GM23338 (cell line): ENCODE results near the gene COMMD4.

Experiments
- CREB1 ChIP-seq: fragments of 250-450 bp; sonication (Bioruptor Pico); IDR thresholded peaks from 2 replicates; pipeline ENCODE4 v1.5.0; 2020; ENCODE audit warnings: low read depth, mild to moderate bottlenecking, moderate library complexity
- EZH2 ChIP-seq: fragments of 200-600 bp; sonication (generic); IDR thresholded peaks from one replicate; pipeline ENCODE4 v1.8.0; 2017; ENCODE audit warnings: antibody characterized with exemption, mild to moderate bottlenecking, low read depth; ENCODE audit not compliant: unreplicated experiment
- EZH2phosphoT487 ChIP-seq: fragments of 200-600 bp; sonication (generic); IDR thresholded peaks from one replicate; pipeline ENCODE4 v1.8.1; 2018; ENCODE audit warnings: antibody characterized with exemption; ENCODE audit not compliant: unreplicated experiment
- JUNB ChIP-seq: IDR thresholded peaks from one replicate; pipeline ENCODE4 v1.6.1; 2016; ENCODE audit warnings: antibody characterized with exemption; ENCODE audit not compliant: unreplicated experiment
- NANOG ChIP-seq: IDR thresholded peaks from 2 replicates; pipeline ENCODE4 v1.6.1; 2016; ENCODE audit warnings: antibody characterized with exemption, borderline replicate concordance
- POLR2AphosphoS5 ChIP-seq: IDR thresholded peaks from 2 replicates; pipeline ENCODE4 v1.6.1; 2016; ENCODE audit warnings: antibody characterized with exemption, low read depth
- STAT1 ChIP-seq: IDR thresholded peaks from one replicate; pipeline ENCODE4 v1.6.1; 2016; ENCODE audit warnings: antibody characterized with exemption; ENCODE audit not compliant: unreplicated experiment
- ZNF114 ChIP-seq: fragments of 250-450 bp; sonication (Bioruptor Pico); IDR thresholded peaks from 2 replicates; pipeline ENCODE4 v1.5.0; 2020; ENCODE audit warnings: mild to moderate bottlenecking, moderate library complexity
- TF ChIP-seq, protein P1 (sequence below), 2 experiments: fragments of 200-600 bp in 1 of 2; sonication (generic) in 1 of 2; conservative IDR thresholded peaks; 2 replicates each; pipeline versions ENCODE4 v1.5.1 to v1.6.1; 2016 to 2017; ENCODE audit warnings: antibody characterized with exemption in 2 of 2, low read depth in 2 of 2, mild to moderate bottlenecking in 2 of 2, moderate library complexity in 1 of 2
- TF ChIP-seq, protein P2 (sequence below): IDR thresholded peaks from 2 replicates; pipeline ENCODE4 v1.6.1; 2016; ENCODE audit warnings: antibody characterized with exemption
- TF ChIP-seq, protein P3 (sequence below): IDR thresholded peaks from one replicate; pipeline ENCODE4 v1.6.1; 2018; ENCODE audit warnings: antibody characterized with exemption; ENCODE audit not compliant: unreplicated experiment

DNA sequence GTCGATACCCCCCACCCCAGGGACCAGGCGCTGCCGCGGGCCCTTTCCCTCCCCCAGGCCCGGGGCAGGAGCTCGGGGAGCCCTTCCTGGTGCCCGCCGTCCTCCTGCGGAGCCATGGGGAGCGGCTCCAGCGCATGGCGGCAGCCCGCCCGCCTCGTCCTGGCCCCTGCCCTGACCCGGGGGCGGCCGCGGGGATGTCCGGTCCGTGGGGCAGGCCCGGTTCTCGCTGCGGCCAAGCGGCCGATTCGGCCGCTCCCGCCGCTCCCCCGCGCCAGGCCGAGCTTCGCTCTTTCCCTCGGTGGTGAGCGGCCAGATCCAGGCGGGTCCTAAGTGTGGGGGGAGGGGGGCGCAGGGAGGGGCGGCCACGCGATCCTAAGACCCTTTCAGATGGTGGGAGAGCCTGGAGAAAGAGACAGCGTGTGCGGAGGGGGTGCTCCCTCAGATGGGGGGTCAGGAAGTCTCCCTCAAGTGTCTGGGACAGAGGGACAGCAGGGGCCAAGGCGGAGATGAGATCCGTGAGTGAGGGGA lies 12.2 kb downstream of the COMMD4 start:
- TF ChIP-seq, protein P1, sequence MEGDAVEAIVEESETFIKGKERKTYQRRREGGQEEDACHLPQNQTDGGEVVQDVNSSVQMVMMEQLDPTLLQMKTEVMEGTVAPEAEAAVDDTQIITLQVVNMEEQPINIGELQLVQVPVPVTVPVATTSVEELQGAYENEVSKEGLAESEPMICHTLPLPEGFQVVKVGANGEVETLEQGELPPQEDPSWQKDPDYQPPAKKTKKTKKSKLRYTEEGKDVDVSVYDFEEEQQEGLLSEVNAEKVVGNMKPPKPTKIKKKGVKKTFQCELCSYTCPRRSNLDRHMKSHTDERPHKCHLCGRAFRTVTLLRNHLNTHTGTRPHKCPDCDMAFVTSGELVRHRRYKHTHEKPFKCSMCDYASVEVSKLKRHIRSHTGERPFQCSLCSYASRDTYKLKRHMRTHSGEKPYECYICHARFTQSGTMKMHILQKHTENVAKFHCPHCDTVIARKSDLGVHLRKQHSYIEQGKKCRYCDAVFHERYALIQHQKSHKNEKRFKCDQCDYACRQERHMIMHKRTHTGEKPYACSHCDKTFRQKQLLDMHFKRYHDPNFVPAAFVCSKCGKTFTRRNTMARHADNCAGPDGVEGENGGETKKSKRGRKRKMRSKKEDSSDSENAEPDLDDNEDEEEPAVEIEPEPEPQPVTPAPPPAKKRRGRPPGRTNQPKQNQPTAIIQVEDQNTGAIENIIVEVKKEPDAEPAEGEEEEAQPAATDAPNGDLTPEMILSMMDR (conservative IDR thresholded peaks at IDR 0.05; ENCODE audit: low read depth in 2 of 2) = no peak
- TF ChIP-seq, protein P2, sequence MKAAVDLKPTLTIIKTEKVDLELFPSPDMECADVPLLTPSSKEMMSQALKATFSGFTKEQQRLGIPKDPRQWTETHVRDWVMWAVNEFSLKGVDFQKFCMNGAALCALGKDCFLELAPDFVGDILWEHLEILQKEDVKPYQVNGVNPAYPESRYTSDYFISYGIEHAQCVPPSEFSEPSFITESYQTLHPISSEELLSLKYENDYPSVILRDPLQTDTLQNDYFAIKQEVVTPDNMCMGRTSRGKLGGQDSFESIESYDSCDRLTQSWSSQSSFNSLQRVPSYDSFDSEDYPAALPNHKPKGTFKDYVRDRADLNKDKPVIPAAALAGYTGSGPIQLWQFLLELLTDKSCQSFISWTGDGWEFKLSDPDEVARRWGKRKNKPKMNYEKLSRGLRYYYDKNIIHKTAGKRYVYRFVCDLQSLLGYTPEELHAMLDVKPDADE = no peak
- no peak for TF ChIP-seq EZH2
- no peak for TF ChIP-seq POLR2AphosphoS5
- no peak for TF ChIP-seq JUNB
- TF ChIP-seq EZH2phosphoT487 = no peak
- TF ChIP-seq NANOG = no peak
- TF ChIP-seq, protein P3, sequence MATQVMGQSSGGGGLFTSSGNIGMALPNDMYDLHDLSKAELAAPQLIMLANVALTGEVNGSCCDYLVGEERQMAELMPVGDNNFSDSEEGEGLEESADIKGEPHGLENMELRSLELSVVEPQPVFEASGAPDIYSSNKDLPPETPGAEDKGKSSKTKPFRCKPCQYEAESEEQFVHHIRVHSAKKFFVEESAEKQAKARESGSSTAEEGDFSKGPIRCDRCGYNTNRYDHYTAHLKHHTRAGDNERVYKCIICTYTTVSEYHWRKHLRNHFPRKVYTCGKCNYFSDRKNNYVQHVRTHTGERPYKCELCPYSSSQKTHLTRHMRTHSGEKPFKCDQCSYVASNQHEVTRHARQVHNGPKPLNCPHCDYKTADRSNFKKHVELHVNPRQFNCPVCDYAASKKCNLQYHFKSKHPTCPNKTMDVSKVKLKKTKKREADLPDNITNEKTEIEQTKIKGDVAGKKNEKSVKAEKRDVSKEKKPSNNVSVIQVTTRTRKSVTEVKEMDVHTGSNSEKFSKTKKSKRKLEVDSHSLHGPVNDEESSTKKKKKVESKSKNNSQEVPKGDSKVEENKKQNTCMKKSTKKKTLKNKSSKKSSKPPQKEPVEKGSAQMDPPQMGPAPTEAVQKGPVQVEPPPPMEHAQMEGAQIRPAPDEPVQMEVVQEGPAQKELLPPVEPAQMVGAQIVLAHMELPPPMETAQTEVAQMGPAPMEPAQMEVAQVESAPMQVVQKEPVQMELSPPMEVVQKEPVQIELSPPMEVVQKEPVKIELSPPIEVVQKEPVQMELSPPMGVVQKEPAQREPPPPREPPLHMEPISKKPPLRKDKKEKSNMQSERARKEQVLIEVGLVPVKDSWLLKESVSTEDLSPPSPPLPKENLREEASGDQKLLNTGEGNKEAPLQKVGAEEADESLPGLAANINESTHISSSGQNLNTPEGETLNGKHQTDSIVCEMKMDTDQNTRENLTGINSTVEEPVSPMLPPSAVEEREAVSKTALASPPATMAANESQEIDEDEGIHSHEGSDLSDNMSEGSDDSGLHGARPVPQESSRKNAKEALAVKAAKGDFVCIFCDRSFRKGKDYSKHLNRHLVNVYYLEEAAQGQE = no peak
- TF ChIP-seq ZNF114 (CRISPR knock-in tag) = no peak
- no peak for TF ChIP-seq CREB1 (CRISPR knock-in tag)
- no peak for TF ChIP-seq STAT1
